ENCODE measurements around the gene LDLRAD3. TPM values are rescaled to one million over a fixed set of nuclear protein-coding genes. Genes with fewer than 3 reads are reported as not detected.

The LDLRAD3 gene
- total RNA-seq, 4 donors from 2014 or later, result 0.37 to 43.2 (median 3.7) TPM

- 100% methylated on average over 4 of the region's 4 CpGs; no CpG with 5 or more reads in 1 of the 2 donors for WGBS, 2 donors (ENCODE audit: low coverage in 1 of 2)
- in situ Hi-C loops (cut with MboI; ENCODE audit: low pct_ligation_motif_present in 1 of 4, low pct_unique_long_range_greater_than_20kb in 1 of 4, low sequenced_read_pairs in 3 of 4), result no loop called here
- intact Hi-C loops (cut with DNase I; ENCODE audit: low total_unique reads), result loop anchor here (10.0 kb wide), 1 partner anchor 177 kb away; no protein-coding TSS in a partner anchor
- no peak overlapping the region for H3K27ac ChIP-seq
- no peak for DNase-seq
- no peak overlapping the region for H3K4me3 ChIP-seq
- TF ChIP-seq POLR2AphosphoS5 (IDR thresholded peaks at IDR 0.05) (no peak), POLR2A (IDR thresholded peaks at IDR 0.05) (no peak), EP300 (IDR thresholded peaks at IDR 0.05; ENCODE audit: low read depth) (no peak), CTCF (IDR thresholded peaks at IDR 0.05) (no peak)
- peaks cover 10% of the 10 kb centered on the region for H3K27me3 ChIP-seq
- H3K9me3 ChIP-seq, result no peaks in the 10 kb centered on the region
- no peaks in the 10 kb centered on the region for H3K36me3 ChIP-seq
- peaks cover 3 to 15% (median 12%) of the 10 kb centered on the region in 4 donors for H3K4me1 ChIP-seq
Observed at GRCh38 chr11:35947437-35947836, 3.6 kb downstream of the LDLRAD3 start.

GRCh38 chr11:35949242-35949641, 5.4 kb downstream of the LDLRAD3 start:
- in situ Hi-C loops (cut with MboI; ENCODE audit: low pct_ligation_motif_present in 1 of 4, low pct_unique_long_range_greater_than_20kb in 1 of 4, low sequenced_read_pairs in 3 of 4), result no loop called here

GRCh38 chr11:35950082-35950481, 6.2 kb downstream of the LDLRAD3 start:
- DNase-seq, result no peak
- Histone ChIP-seq H3K4me3 (no peak overlapping the region), H3K27ac (no peak overlapping the region), H3K4me1 (peaks cover 0 to under 1% (median 0%) of the 10 kb centered on the region in 4 donors), H3K27me3 (no peaks in the 10 kb centered on the region), H3K9me3 (no peaks in the 10 kb centered on the region), H3K36me3 (no peaks in the 10 kb centered on the region)
- no peak for TF ChIP-seq POLR2AphosphoS5 (IDR thresholded peaks at IDR 0.05)
- TF ChIP-seq POLR2A (IDR thresholded peaks at IDR 0.05), result no peak
- TF ChIP-seq CTCF (IDR thresholded peaks at IDR 0.05), result no peak
- no peak for TF ChIP-seq EP300 (IDR thresholded peaks at IDR 0.05; ENCODE audit: low read depth)
- in situ Hi-C loops (cut with MboI; ENCODE audit: low pct_ligation_motif_present in 1 of 4, low pct_unique_long_range_greater_than_20kb in 1 of 4, low sequenced_read_pairs in 3 of 4), result no loop called here
- 75 to 87% methylated on average over 1 to 5 of the region's 5 CpGs for WGBS, 2 donors (ENCODE audit: low coverage in 1 of 2)
- intact Hi-C loops (cut with DNase I; ENCODE audit: low total_unique reads), result no loop called here

More at GRCh38 chr11:35949242-35949641, 5.4 kb downstream of the LDLRAD3 start:
- no peaks in the 10 kb centered on the region for H3K9me3 ChIP-seq
- H3K27me3 ChIP-seq, result no peaks in the 10 kb centered on the region
- H3K4me1 ChIP-seq, result peaks cover 0 to 7% (median 7%) of the 10 kb centered on the region in 4 donors
- WGBS, 2 donors (ENCODE audit: low coverage in 1 of 2), result 78 to 88% methylated on average over 3 of the region's 3 CpGs
- no peak for TF ChIP-seq EP300 (IDR thresholded peaks at IDR 0.05; ENCODE audit: low read depth)
- no peak for TF ChIP-seq POLR2AphosphoS5 (IDR thresholded peaks at IDR 0.05)
- no peak for TF ChIP-seq POLR2A (IDR thresholded peaks at IDR 0.05)
- no peak for TF ChIP-seq CTCF (IDR thresholded peaks at IDR 0.05)
- H3K4me3 ChIP-seq, result no peak overlapping the region
- no peak overlapping the region for H3K27ac ChIP-seq
- H3K36me3 ChIP-seq, result no peaks in the 10 kb centered on the region
- intact Hi-C loops (cut with DNase I; ENCODE audit: low total_unique reads), result loop anchor here (10.0 kb wide), 1 partner anchor 176 kb away; no protein-coding TSS in a partner anchor
- no peak for DNase-seq

GRCh38 chr11:35951680-35952079, 7.8 kb downstream of the LDLRAD3 start:
- WGBS, 2 donors (ENCODE audit: low coverage in 1 of 2), result 77 to 90% methylated on average over 2 to 3 of the region's 3 CpGs
- TF ChIP-seq POLR2A (IDR thresholded peaks at IDR 0.05) (no peak), POLR2AphosphoS5 (IDR thresholded peaks at IDR 0.05) (peak in 1 of 3 donors; percentile 13)
- no peak overlapping the region for H3K4me3 ChIP-seq
- intact Hi-C loops (cut with DNase I; ENCODE audit: low total_unique reads) (no loop called here), in situ Hi-C loops (cut with MboI; ENCODE audit: low pct_ligation_motif_present in 1 of 4, low pct_unique_long_range_greater_than_20kb in 1 of 4, low sequenced_read_pairs in 3 of 4) (no loop called here)
- no peaks in the 10 kb centered on the region for H3K36me3 ChIP-seq
- peak overlapping the region in 1 of 4 donors; percentile 13 for H3K27ac ChIP-seq
- no peak for DNase-seq
- no peaks in the 10 kb centered on the region for H3K9me3 ChIP-seq
- no peaks in the 10 kb centered on the region for H3K4me1 ChIP-seq
- no peaks in the 10 kb centered on the region for H3K27me3 ChIP-seq
